Non-pigmented ciliary epithelial cell (primary cell): ENCODE results near the gene ACADVL.
"Not testable (repeated sequence)": the region's sequence is repeated elsewhere in the genome, so short reads cannot be mapped to it uniquely, and the experiment has no call there.

ENCODE experiments used
- DNase-seq: peaks from one replicate; pipeline ENCODE4 v3.0.0-alpha.2; 2010; ENCODE audit warnings: low read depth

The ACADVL gene

DNA sequence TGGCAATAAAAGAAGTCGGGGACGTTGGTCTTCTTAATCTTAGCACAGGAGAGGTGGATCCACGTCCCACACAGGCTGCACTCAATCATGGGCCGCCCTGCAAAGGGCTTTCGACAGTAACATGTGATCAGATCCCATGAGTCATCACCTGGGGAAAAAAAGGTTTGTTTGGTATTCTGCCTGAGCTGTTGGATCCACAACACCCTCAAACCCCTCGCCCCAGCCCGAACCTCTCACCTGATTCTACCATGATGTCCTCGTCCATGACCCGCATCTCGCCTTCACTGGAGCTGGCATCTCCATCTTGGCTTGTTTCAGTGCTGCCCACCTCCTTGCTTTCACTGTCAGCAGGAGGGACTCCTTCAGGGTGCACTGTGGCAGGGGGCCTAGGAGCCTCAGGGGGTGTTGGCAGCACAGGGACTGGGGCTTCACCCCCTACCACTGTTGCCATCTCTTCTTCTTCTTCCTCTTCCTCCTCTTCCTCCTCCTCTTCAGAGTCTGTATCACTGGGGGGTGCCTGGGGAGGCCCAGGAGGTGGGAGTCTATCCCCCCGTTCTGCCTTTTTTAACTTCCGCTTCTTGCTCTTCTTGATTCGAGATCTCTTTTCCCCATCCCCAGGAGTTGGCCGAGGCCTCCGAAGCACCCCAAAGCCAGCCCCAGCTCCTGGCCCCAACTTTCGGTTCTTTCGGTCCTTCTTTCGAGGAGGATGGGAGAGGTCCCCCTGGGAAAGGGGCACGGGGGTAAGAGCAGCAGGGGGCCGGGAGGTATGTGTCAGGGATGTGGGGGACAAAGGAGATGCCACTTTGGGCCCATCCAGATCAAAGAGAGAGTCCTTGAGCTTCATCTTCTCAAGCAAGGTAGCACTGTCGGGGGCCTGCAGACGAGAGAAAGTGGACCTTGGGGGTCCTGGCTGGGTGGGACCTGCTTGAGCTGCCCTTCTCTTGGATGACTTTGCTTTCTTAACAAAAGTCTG lies 16.2 kb downstream of the ACADVL start:
- DNase-seq = no peak

DNA sequence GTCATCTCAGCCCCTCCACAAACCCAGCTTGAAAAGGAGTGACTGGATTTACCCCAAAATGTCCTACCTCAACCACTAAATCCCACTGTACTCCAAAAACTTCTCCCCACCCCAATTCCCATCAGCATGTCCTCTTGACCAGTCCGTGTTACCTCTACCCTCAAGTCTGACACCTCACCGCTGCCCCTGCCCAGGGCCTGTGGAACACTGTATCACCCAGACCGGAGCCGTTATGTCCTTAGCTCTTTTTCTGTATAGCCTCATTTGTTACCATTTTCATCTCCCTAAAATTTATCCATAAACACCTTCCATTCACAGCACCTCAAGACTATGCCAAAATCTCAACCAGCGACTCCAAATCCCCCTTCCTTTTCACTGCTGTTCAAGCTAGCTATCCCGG lies 17.1 kb downstream of the ACADVL start:
- no peak for DNase-seq

DNA sequence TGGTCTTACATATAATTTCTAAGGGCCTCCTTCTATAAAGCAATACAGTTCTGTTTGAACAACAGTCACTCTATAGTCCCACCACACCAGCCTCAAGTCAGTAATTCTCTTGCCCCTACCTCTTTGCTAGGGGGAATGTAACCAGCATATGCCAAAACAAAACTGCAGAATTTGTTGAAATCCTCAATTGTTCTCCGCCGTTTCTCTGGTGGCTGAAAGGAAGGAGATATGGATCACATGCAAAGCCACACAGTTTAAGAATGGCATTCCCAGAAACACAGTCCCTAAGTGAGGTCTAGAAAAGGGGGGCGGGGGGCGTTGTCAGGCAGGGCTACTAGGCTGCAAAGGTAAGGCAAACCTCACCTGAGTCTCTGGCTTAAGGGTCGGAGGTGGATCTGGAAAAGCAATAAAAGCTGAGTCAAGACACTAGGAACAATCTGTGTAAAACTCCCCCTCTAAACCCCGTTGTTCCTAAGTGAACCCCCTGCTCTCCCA lies 17.6 kb downstream of the ACADVL start:
- DNase-seq = no peak

GRCh38 chr17:7237761-7238419 lies 18.2 kb downstream of the ACADVL start:
- no peak for DNase-seq

- DNase-seq = no peak
Observed at GRCh38 chr17:7238420-7239090, 18.8 kb downstream of the ACADVL start.

GRCh38 chr17:7239091-7240027 lies 19.6 kb downstream of the ACADVL start, which contains the start of gene PHF23:
Gene PHF23, minus strand, starts transcription at chr17:7239457. Its CDS starts 178 bp downstream, at chr17:7239279.
- DNase-seq = peak; percentile 97

GRCh38 chr17:7240375-7240774 lies 20.6 kb downstream of the ACADVL start:
- no peak for DNase-seq

DNA sequence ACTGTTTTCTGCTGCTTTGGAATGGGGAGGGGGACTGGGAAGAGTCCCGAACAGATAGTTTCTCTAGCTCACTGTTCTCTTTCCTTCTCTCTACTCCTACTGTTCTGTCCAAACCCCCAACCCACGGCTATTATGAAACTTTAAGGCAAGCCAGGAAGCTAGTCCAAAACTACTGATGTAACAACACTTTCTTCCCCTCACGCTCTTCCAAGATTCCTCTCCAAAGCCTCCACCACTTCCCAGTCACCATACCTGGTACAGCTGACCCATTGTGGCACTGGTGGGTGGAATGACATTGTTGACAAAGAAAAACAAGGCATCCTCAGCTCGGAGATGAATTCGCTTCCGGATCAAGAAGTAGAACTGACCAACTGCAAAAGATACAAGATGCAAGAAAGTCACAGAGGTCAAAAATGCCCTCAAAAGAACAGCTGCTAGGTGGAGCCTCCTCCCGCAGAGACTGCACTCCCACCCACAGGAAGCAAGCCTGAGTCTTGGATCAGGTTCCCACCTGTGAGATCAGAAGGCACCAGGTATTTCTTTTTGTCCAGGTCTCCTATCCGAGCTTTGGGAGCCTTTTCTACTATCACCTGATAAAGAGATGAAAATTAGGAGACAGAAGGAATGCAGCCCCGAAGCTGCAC lies 21.5 kb downstream of the ACADVL start:
- no peak for DNase-seq

GRCh38 chr17:7241783-7242716 lies 22.3 kb downstream of the ACADVL start, which contains the start of gene GABARAP:
Gene GABARAP, minus strand, starts transcription at chr17:7242449. Its CDS starts 119 bp downstream, at chr17:7242330.
- no peak for DNase-seq

- peak; percentile 76 for DNase-seq
Observed at GRCh38 chr17:7242717-7243452, 23.1 kb downstream of the ACADVL start.

DNA sequence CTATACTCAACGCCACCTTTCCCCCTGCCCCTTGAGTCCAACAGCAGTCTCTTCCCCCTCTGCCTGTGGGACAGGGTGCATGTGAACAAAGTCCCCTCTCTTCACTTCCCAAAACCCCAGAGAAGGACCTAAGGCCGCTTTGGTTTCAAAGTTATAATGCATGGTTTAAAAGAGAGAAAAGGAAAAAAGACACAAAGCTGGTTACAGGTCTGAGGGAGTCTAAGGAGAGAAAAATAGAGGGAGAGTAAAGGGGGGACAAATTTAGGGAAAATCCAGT lies 23.7 kb downstream of the ACADVL start:
- no peak for DNase-seq

DNA sequence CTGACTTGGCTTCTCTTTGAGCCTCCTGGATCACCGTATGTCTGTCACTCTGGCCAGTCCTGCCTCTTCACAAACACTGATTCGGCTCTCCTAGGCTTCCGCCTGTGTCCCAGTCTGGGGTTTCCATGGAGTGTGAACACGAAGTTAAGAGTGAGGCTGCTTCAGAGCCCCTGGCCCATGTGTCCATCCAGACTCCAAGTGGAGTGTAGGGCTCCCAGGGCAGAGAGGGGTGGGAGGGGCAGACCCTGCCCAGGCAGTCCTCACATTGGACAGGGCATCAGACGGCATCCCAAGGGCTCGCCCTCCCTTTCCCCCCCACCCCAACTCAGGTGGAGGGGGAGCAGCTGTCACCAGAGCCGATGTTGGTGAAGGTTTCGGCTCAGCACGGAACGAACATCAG lies 24.1 kb downstream of the ACADVL start:
- not testable (repeated sequence) for DNase-seq

GRCh38 chr17:7246779-7247178 lies 27.0 kb downstream of the ACADVL start:
- no peak for DNase-seq

DNA sequence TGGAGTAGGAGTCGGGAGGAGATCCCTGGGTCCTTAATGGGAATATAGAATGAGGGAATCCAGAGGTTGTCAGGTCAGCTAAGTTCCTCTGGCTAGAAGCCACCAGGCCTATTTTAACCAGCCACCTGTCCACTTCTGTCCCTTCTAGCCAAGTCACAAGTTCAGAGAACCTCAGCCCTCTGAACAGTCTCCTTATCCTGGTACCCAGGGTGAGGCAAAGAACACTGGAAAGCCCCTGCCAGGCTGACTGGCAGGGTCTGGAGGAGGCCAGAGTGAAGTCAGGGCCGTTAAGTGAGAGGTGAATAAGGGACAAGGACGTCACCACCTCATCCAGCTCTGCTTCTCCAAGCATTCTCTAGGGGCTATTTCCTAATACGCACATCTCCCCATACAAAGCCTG lies 29.1 kb downstream of the ACADVL start:
- DNase-seq = no peak

DNA sequence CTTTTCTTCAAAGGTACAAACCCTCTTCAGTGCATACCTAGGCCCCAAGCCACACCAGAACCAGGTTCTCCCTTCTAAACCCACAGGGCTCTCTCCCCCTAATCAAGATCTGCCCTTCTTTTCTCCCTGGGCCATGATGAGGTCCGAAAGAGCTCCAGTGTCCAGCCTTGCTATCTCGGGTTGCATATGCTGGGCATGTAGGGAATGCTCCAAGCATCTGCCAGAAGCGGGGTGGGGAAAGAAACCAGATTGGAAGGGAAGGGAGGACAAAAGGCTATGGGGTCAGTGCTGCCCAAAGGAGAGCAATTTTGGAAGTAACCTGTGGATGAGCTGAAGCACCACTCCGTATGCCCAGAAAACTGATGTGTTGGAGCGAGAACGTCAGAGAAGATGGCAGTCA lies 29.5 kb downstream of the ACADVL start:
- no peak for DNase-seq

- no peak for DNase-seq
Observed at GRCh38 chr17:7249830-7250229, 30.1 kb downstream of the ACADVL start.

DNA sequence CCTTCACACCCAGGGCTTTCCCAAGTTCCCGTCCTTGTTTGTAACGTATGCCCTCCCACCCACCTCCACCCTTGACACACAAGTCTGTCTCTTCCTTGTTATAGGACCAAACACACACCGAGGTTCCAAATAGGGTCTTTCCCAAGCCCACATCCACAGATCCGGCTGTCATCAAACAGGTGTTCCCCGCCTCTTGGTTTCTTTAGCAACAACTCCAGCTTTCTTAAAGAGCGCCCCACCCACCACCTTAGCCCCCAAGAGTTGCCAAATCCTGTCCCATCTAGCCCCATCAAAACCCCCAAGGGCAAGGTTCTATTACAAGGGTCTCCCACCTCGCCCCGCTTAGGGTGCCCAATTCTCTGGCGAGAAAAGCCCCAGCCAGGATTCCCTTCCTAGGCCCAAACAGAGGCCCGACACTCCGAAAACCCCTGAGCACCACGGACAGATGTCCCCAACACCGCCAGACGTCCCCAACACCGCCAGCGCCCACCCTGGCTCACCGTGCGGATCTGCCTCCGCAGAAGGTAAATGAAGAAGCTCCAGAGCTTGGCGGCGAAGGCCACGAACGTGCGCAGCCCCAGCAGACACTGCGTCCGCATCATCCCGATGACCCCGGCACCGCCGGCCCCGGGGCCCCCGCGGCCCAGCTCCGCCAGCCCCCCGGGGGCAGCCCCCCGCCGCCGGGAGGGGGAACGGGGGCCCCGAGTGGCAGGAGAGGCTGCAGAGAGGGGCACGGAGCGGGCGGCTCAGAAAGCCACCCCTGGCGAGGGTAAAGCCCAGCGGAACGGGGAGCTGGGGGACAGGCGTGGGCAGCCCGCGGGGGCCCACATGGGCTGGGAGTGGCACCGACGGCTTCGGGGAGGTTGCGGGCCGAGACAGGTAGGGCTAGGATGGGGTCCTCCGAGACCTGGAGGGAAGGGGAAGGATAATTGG lies 31.2 kb downstream of the ACADVL start:
- DNase-seq = no peak

GRCh38 chr17:7251661-7252175 lies 32.0 kb downstream of the ACADVL start, which contains the start of gene CTDNEP1:
Gene CTDNEP1, minus strand, starts transcription at chr17:7251734. Its CDS starts 438 bp downstream, at chr17:7251296.
- peak; percentile 98 for DNase-seq
